Tibial nerve (tissue), 4 donors: Measurements from ENCODE around the gene LETM1. TPM values are rescaled to one million over a fixed set of nuclear protein-coding genes. Genes with fewer than 3 reads are reported as not detected.

Source experiments
- DNase-seq, 2 donors: peaks; one replicate each; pipeline ENCODE4 v3.0.0-alpha.2; 2019; ENCODE audit warnings: low spot score in 2 of 2
- H3K27ac ChIP-seq, 4 donors: fragments of 200-600 bp; sonication (generic) in 3 of 4; one replicate each; pipeline ENCODE4 v1.5.1; 2017 to 2019; ENCODE audit warnings: mild to moderate bottlenecking in 1 of 4
- H3K27me3 ChIP-seq, 2 donors: fragments of 200-600 bp; sonication (generic) in 1 of 2; one replicate each; pipeline versions ENCODE4 v1.5.1 to v1.6.0; 2017 to 2019
- H3K36me3 ChIP-seq, 3 donors: fragments of 200-600 bp; sonication (generic); one replicate each; pipeline ENCODE4 v1.5.1; 2018 to 2019
- H3K4me1 ChIP-seq, 4 donors: fragments of 200-600 bp; sonication (generic) in 3 of 4; one replicate each; pipeline ENCODE4 v1.5.1; 2017 to 2019
- H3K4me3 ChIP-seq, 4 donors: fragments of 200-600 bp; sonication (generic) in 3 of 4; one replicate each; pipeline ENCODE4 v1.5.1; 2017 to 2019; ENCODE audit warnings: mild to moderate bottlenecking in 1 of 4, moderate library complexity in 1 of 4
- H3K9me3 ChIP-seq, 4 donors: fragments of 200-600 bp; sonication (generic) in 3 of 4; one replicate each; pipeline ENCODE4 v1.5.1; 2017 to 2019
- CTCF ChIP-seq, 5 experiments: fragments of 200-600 bp in 3 of 5; fragments of 450-650 bp in 2 of 5; sonication (generic) in 3 of 5; IDR thresholded peaks; one replicate each; pipeline ENCODE4 v1.5.1; 2016 to 2019; ENCODE audit warnings: antibody characterized with exemption in 5 of 5, mild to moderate bottlenecking in 3 of 5, moderate library complexity in 2 of 5
- EP300 ChIP-seq, 2 donors: sonication (generic); formaldehyde crosslinking; IDR thresholded peaks; one replicate each; pipeline ENCODE4 v1.6.1; 2017; ENCODE audit warnings: antibody characterized with exemption in 2 of 2, mild to moderate bottlenecking in 1 of 2
- POLR2A ChIP-seq, 2 donors: fragments of 450-650 bp; IDR thresholded peaks; one replicate each; pipeline ENCODE4 v1.6.1; 2017; ENCODE audit warnings: antibody characterized with exemption in 2 of 2, mild to moderate bottlenecking in 2 of 2, moderate library complexity in 2 of 2
- WGBS, 2 donors: methylation state at CpG; one replicate each; pipeline ENCODE4 v1.1.5; 2018; 5-methylcytosine and 5-hydroxymethylcytosine counted together
- total RNA-seq, 4 donors: library from RNA; depleted of rRNA; stranded (reverse); fragments of >200 nt; gene quantifications; one replicate each; pipeline ENCODE4 v1.1.0, GENCODE V29; 2016

The LETM1 gene
- total RNA-seq = 10 to 100 TPM; 53.5 to 85.5 (median 68.6) TPM

- Histone ChIP-seq H3K27ac (peak within 1 kb of the TSS; percentile 55 to 90 (median 86)), H3K4me3 (peak within 1 kb of the TSS; percentile 64 to 88 (median 82)), H3K4me1 (peaks cover 0 to 56% (median 36%) of the 10 kb centered on the region in 4 donors), H3K36me3 (no peaks in the 10 kb centered on the region), H3K27me3 (no peaks in the 10 kb centered on the region), H3K9me3 (no peaks in the 10 kb centered on the region)
- TF ChIP-seq POLR2A (IDR thresholded peaks at IDR 0.05) (peak; percentile 36 to 74), EP300 (IDR thresholded peaks at IDR 0.05) (peak in 1 of 2 donors; percentile 89), CTCF (IDR thresholded peaks at IDR 0.05) (peak in 2 of 5 experiments; percentile 5 to 39)
- 0% methylated on average over 28 to 60 of the region's 107 CpGs for WGBS, 2 donors
- DNase-seq = peak; percentile 83 to 85
These were observed at the start of gene LETM1 for GRCh38 chr4:1856071-1856942. Gene LETM1, minus strand, starts transcription at chr4:1856156. Its CDS starts 206 bp downstream, at chr4:1855950.

GRCh38 chr4:1904042-1904441 lies 48.1 kb upstream of the LETM1 start:
- TF ChIP-seq CTCF (IDR thresholded peaks at IDR 0.05) (no peak), POLR2A (IDR thresholded peaks at IDR 0.05) (no peak), EP300 (IDR thresholded peaks at IDR 0.05) (no peak)
- H3K27me3 ChIP-seq = no peaks in the 10 kb centered on the region
- no peak for DNase-seq
- no peak overlapping the region for H3K27ac ChIP-seq
- no peaks in the 10 kb centered on the region for H3K9me3 ChIP-seq
- peaks cover 0 to 6% (median 0%) of the 10 kb centered on the region in 4 donors for H3K4me1 ChIP-seq
- H3K4me3 ChIP-seq = no peak overlapping the region
- H3K36me3 ChIP-seq = peaks cover 0 to 66% (median 10%) of the 10 kb centered on the region in 3 donors
- WGBS, 2 donors = 72 to 78% methylated on average over 3 of the region's 3 CpGs

GRCh38 chr4:1903035-1903434 lies 47.1 kb upstream of the LETM1 start:
- H3K4me3 ChIP-seq = no peak overlapping the region
- peaks cover 0 to 60% (median 10%) of the 10 kb centered on the region in 3 donors for H3K36me3 ChIP-seq

GRCh38 chr4:1902243-1902642 lies 46.3 kb upstream of the LETM1 start:
- H3K27me3 ChIP-seq = no peaks in the 10 kb centered on the region
- no peak for TF ChIP-seq POLR2A (IDR thresholded peaks at IDR 0.05)
- TF ChIP-seq EP300 (IDR thresholded peaks at IDR 0.05) = no peak
- TF ChIP-seq CTCF (IDR thresholded peaks at IDR 0.05) = no peak
- peaks cover 0 to 60% (median 10%) of the 10 kb centered on the region in 3 donors for H3K36me3 ChIP-seq
- no peaks in the 10 kb centered on the region for H3K9me3 ChIP-seq
- no peak overlapping the region for H3K4me3 ChIP-seq
- H3K4me1 ChIP-seq = no peaks in the 10 kb centered on the region
- no peak for DNase-seq
- H3K27ac ChIP-seq = no peak overlapping the region
- WGBS, 2 donors = 89 to 94% methylated on average over 2 of the region's 2 CpGs

More at GRCh38 chr4:1903035-1903434, 47.1 kb upstream of the LETM1 start:
- TF ChIP-seq POLR2A (IDR thresholded peaks at IDR 0.05) (no peak), CTCF (IDR thresholded peaks at IDR 0.05) (no peak), EP300 (IDR thresholded peaks at IDR 0.05) (no peak)
- Histone ChIP-seq H3K4me1 (no peaks in the 10 kb centered on the region), H3K27me3 (no peaks in the 10 kb centered on the region), H3K9me3 (no peaks in the 10 kb centered on the region), H3K27ac (no peak overlapping the region)
- 95 to 100% methylated on average over 1 of the region's 1 CpG for WGBS, 2 donors
- no peak for DNase-seq

- no peak for DNase-seq
- Histone ChIP-seq H3K27ac (no peak overlapping the region), H3K9me3 (no peaks in the 10 kb centered on the region), H3K4me3 (no peak overlapping the region), H3K4me1 (no peaks in the 10 kb centered on the region), H3K27me3 (no peaks in the 10 kb centered on the region), H3K36me3 (peaks cover 0 to 55% (median 10%) of the 10 kb centered on the region in 3 donors)
- no peak for TF ChIP-seq EP300 (IDR thresholded peaks at IDR 0.05)
- TF ChIP-seq POLR2A (IDR thresholded peaks at IDR 0.05) = no peak
- no peak for TF ChIP-seq CTCF (IDR thresholded peaks at IDR 0.05)
- 77 to 87% methylated on average over 6 of the region's 6 CpGs for WGBS, 2 donors
These were observed 45.2 kb upstream of the LETM1 start for GRCh38 chr4:1901127-1901526.
